ENCODE data around the gene AURKA. TPM values are rescaled to one million over a fixed set of nuclear protein-coding genes. Genes with fewer than 3 reads are reported as not detected.
A peak's percentile ranks its signal among the peaks of the same experiment; 100 is the strongest.
"Not testable (repeated sequence)": the region's sequence is repeated elsewhere in the genome, so short reads cannot be mapped to it uniquely, and the experiment has no call there.

AURKA gene
- total RNA-seq, 1 donor from 2014 or later, result 14.3 TPM

DNA sequence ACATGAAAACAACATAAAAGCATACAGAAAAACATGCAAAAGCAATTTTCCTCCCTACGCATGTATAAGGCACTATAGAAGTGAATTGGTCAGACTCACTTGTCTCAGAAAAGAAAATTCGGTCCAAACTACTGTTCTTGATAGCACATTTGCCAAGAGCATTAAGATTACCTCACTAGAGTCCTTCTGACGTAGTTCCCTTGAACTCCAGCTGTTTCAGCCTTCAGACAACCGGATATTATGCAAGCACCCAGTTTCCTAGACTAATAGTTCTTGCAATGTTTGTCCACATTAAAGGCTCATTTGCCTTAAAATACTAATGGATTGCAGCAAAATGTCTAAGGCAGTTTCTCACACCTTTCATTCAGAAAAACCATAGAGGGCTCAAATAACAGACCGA lies 17.5 kb upstream of the AURKA start:
- DNase-seq (ENCODE audit: low spot score), result no peak
- no peaks in the 10 kb centered on the region for H3K9me3 Mint-ChIP-seq (ENCODE audit: unreplicated experiment)
- H3K4me1 Mint-ChIP-seq (ENCODE audit: unreplicated experiment), result peaks cover 12% of the 10 kb centered on the region
- no peak overlapping the region for H3K27ac Mint-ChIP-seq (ENCODE audit: unreplicated experiment)
- peaks cover 2% of the 10 kb centered on the region for H3K36me3 Mint-ChIP-seq (ENCODE audit: low read depth, unreplicated experiment)
- no peaks in the 10 kb centered on the region for H3K27me3 Mint-ChIP-seq (ENCODE audit: unreplicated experiment)
- no peak overlapping the region for H3K4me3 Mint-ChIP-seq (ENCODE audit: unreplicated experiment)
- TF ChIP-seq, protein P1, sequence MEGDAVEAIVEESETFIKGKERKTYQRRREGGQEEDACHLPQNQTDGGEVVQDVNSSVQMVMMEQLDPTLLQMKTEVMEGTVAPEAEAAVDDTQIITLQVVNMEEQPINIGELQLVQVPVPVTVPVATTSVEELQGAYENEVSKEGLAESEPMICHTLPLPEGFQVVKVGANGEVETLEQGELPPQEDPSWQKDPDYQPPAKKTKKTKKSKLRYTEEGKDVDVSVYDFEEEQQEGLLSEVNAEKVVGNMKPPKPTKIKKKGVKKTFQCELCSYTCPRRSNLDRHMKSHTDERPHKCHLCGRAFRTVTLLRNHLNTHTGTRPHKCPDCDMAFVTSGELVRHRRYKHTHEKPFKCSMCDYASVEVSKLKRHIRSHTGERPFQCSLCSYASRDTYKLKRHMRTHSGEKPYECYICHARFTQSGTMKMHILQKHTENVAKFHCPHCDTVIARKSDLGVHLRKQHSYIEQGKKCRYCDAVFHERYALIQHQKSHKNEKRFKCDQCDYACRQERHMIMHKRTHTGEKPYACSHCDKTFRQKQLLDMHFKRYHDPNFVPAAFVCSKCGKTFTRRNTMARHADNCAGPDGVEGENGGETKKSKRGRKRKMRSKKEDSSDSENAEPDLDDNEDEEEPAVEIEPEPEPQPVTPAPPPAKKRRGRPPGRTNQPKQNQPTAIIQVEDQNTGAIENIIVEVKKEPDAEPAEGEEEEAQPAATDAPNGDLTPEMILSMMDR (IDR thresholded peaks at IDR 0.05; ENCODE audit: unreplicated experiment), result no peak

DNA sequence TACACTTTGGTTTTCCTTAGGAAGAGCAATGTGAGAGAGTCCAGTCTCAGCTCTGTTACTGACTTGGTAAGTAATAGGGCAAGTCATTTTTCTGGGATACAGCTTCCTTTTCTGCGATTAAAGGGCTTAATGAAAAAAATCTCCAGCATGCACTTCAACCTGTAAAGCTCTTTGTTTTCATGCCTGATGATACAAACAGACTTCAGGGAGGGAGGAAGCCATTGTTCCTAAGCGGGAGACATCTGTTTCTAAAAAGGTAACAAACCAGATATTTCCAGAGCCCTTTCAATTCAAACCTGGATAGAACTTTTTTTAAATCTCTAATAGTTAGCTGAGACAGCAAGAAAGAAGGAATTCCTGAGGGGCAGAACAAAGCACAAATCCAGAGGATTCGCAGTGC lies 14.9 kb upstream of the AURKA start:
- no peak overlapping the region for H3K4me3 Mint-ChIP-seq (ENCODE audit: unreplicated experiment)
- peaks cover 12% of the 10 kb centered on the region for H3K4me1 Mint-ChIP-seq (ENCODE audit: unreplicated experiment)
- DNase-seq (ENCODE audit: low spot score), result no peak
- no peaks in the 10 kb centered on the region for H3K9me3 Mint-ChIP-seq (ENCODE audit: unreplicated experiment)
- peaks cover 18% of the 10 kb centered on the region for H3K36me3 Mint-ChIP-seq (ENCODE audit: low read depth, unreplicated experiment)
- H3K27me3 Mint-ChIP-seq (ENCODE audit: unreplicated experiment), result no peaks in the 10 kb centered on the region
- H3K27ac Mint-ChIP-seq (ENCODE audit: unreplicated experiment), result no peak overlapping the region
- TF ChIP-seq, protein P1 (IDR thresholded peaks at IDR 0.05; ENCODE audit: unreplicated experiment), result no peak

DNA sequence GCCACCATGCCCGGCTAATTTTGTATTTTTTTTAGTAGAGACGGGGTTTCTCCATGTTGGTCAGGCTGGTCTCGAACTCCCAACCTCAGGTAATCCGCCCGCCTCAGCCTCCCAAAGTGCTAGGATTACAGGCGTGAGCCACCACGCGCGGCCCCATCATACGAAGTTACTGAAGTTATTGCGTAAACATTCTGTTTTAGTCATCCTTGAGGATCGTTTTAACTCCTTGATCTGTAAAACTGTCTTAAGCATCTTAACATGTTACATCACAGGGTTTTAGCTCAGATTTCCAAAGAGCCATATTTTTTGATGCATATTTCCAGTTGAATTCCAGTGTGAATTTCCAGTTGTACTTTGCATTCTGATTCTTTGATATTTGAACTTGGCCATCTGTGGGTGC lies 13.3 kb upstream of the AURKA start:
- not testable (repeated sequence) for H3K9me3 Mint-ChIP-seq (ENCODE audit: unreplicated experiment); DNase-seq (ENCODE audit: low spot score); H3K27ac Mint-ChIP-seq (ENCODE audit: unreplicated experiment); H3K27me3 Mint-ChIP-seq (ENCODE audit: unreplicated experiment); H3K4me1 Mint-ChIP-seq (ENCODE audit: unreplicated experiment); H3K4me3 Mint-ChIP-seq (ENCODE audit: unreplicated experiment)
- peaks cover 22% of the 10 kb centered on the region for H3K36me3 Mint-ChIP-seq (ENCODE audit: low read depth, unreplicated experiment)

DNA sequence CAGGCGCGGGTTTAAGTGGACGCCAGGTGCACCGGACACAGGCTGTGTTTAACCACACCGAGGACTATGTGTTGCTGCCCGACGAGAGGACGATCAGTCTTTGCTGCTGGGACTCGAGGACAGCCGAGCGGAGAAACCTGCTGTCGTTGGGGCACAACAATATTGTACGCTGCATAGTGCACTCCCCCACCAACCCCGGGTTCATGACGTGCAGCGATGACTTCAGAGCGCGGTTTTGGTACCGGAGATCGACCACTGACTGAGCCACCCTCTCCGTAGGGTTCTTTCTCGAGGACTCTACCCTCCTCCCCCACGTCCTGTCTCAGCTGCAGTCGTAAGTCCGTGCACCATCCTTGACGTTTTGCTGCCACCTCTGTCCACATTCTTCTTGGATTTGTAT lies 11.4 kb upstream of the AURKA start:
- Mint-ChIP-seq H3K4me1 (ENCODE audit: unreplicated experiment) (peaks cover under 1% of the 10 kb centered on the region), H3K36me3 (ENCODE audit: low read depth, unreplicated experiment) (peaks cover 37% of the 10 kb centered on the region), H3K9me3 (ENCODE audit: unreplicated experiment) (no peaks in the 10 kb centered on the region), H3K27me3 (ENCODE audit: unreplicated experiment) (no peaks in the 10 kb centered on the region), H3K4me3 (ENCODE audit: unreplicated experiment) (no peak overlapping the region), H3K27ac (ENCODE audit: unreplicated experiment) (no peak overlapping the region)
- no peak for DNase-seq (ENCODE audit: low spot score)
- TF ChIP-seq, protein P1 (IDR thresholded peaks at IDR 0.05; ENCODE audit: unreplicated experiment), result no peak

DNA sequence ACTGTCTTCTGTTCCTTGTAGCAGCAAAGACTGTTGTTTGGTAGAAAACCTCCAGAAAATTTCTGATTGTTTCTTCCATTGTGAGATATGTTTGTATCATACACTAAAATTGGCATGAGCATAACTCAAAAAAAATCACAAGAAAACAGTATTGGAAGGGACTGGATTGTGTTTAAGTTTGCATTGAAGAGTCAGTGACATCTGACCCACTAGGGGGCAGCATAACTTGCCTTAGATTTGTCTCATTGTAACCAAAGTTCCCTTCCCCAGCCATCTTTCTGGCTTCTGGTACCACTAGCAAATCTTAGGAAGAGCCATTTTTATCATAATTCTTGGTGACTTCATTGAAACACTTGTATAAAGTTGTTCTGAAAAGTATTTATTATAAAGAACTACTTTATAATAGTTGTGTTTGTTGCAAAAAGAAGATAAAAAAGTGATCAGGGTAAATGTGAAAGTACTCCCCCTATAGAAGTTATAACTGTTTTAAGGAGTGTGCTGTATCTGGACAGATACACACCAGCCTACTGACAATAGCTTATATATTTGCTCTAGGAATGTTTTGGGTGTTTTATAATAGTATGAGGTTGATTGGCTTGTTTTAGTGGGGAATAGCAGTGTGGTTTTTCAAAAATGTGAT lies 8.1 kb upstream of the AURKA start:
- TF ChIP-seq, protein P1 (IDR thresholded peaks at IDR 0.05; ENCODE audit: unreplicated experiment), result peak; percentile 85
- Mint-ChIP-seq H3K36me3 (ENCODE audit: low read depth, unreplicated experiment) (peaks cover 43% of the 10 kb centered on the region), H3K27me3 (ENCODE audit: unreplicated experiment) (no peaks in the 10 kb centered on the region), H3K9me3 (ENCODE audit: unreplicated experiment) (no peaks in the 10 kb centered on the region), H3K27ac (ENCODE audit: unreplicated experiment) (no peak overlapping the region), H3K4me1 (ENCODE audit: unreplicated experiment) (no peaks in the 10 kb centered on the region), H3K4me3 (ENCODE audit: unreplicated experiment) (no peak overlapping the region)
- DNase-seq (ENCODE audit: low spot score), result peak; percentile 65

Measured in endothelial cell (in vitro differentiated cells).